Stimulated activated CD4-positive, alpha-beta T cell treated with anti-CD3 and anti-CD28 coated beads, TNF-alpha, amount 100 ng/mL, for 4 hours (primary cell): ENCODE measurements around the gene IVL.

Experiments used
- DNase-seq, 3 experiments: peaks; one replicate each; pipeline ENCODE4 v3.0.0-alpha.2; 2020; ENCODE audit warnings: low read depth in 3 of 3

IVL gene

GRCh38 chr1:152951711-152952110 lies 43.4 kb downstream of the IVL start:
- no peak for DNase-seq

DNA sequence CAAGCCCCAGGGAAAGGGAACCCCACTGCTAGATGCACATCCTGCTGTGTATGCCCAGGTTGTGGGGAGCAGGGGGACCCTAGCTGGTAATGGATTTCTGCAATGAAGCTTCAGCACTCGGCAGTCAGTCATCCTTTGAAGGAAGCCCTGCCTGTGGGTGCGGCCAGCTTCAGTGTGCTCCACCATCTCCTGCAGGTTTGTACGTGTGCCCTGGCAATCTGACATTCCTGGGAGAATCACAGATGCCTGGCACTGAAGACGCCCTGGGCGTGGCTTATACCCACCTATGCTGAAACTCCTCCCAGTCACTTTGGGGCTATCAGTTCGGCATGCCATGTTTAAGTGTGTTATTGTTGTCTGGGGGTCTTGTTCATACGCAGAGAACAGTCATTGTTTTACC lies 45.4 kb downstream of the IVL start:
- no peak for DNase-seq

GRCh38 chr1:152954436-152954835 lies 46.1 kb downstream of the IVL start:
- no peak for DNase-seq

DNA sequence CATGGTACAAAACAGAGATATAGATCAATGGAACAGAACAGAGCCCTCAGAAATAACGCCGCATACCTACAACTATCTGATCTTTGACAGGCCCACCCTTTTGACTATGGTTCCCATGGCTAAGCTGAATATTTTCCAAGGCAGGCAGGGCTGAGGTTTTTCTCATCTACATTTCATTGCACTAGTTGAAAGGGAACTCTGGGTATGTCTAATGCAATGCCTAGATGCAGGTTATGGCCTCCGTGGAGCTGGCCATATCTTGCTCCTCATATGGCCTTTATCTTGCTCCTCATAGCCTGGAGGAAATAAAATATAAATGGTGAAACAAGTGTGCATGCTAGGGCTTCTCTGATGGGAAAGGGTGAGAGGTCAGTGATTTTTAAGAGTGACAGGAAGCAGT lies 49.2 kb downstream of the IVL start:
- DNase-seq, result no peak

DNA sequence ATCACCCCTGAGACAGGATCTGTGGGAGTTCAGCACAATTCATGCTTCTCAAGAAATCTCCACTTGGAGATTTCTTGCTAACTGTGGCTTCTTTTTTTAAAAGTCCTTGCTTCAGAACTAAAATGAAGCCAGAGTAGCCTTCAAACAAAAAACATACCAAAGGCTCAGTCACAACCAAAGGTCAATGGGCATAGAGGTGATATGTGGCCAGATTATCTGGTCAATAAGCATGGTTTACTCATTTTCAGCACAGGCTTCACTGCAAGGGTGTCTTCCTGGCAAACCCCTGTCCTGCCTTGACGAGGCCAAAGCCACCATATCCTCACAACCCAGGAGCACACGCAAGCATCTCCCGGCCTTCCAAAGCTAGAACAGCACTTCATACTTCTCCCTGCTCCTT lies 50.9 kb downstream of the IVL start:
- DNase-seq, result no peak

- DNase-seq, result no peak
These were observed 51.6 kb downstream of the IVL start for GRCh38 chr1:152959801-152960451.

GRCh38 chr1:152960452-152961044 lies 52.2 kb downstream of the IVL start:
- DNase-seq, result no peak
